Muscle of arm (tissue), 12 donors: Measurements from ENCODE around the gene ERBB4. TPM values are rescaled to one million over a fixed set of nuclear protein-coding genes. Genes with fewer than 3 reads are reported as not detected.
"Not testable (repeated sequence)": the region's sequence is repeated elsewhere in the genome, so short reads cannot be mapped to it uniquely, and the experiment has no call there.

Experiments used
- DNase-seq: peaks from one replicate; pipeline ENCODE4 v3.0.0-alpha.2; 2013
- polyA plus RNA-seq, 12 donors: library from polyadenylated mRNA; unstranded; fragments of 120-200 nt; gene quantifications; one replicate each; pipeline ENCODE4 v1.2.1, GENCODE V29; 2013; ENCODE audit not compliant: insufficient read length in 12 of 12

Gene ERBB4
- polyA plus RNA-seq, 12 donors = 3.1 to 16.0 (median 10.8) TPM; not detected in 1

- DNase-seq = no peak
These were observed 462.1 kb downstream of the ERBB4 start for GRCh38 chr2:212076456-212076855.

GRCh38 chr2:212073360-212073759 is 465.2 kb downstream of the ERBB4 start:
- DNase-seq = no peak

GRCh38 chr2:212066546-212066945 is 472.1 kb downstream of the ERBB4 start:
- DNase-seq = no peak

DNA sequence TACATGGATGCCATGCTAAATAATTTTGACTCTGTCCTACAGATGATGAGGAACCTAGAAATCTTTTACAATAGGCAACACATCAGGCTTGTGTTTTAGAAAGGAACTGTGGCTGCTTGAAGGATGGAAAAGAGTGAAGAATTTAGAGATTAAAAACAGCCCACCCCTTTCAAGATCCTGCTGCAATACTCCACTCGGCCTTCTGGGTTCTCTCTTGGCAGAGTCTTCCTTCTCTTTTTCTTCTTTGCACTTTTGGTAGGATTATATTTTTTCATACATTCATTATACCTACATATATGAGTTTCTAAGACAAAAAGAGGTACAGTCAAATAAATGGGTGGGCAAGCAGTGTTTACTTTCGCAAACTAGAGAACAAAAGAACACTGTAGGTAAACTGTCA is 474.3 kb downstream of the ERBB4 start:
- no peak for DNase-seq

GRCh38 chr2:212052412-212053159 is 486.0 kb downstream of the ERBB4 start:
- DNase-seq = no peak

GRCh38 chr2:212050871-212051270 is 487.7 kb downstream of the ERBB4 start:
- no peak for DNase-seq

DNA sequence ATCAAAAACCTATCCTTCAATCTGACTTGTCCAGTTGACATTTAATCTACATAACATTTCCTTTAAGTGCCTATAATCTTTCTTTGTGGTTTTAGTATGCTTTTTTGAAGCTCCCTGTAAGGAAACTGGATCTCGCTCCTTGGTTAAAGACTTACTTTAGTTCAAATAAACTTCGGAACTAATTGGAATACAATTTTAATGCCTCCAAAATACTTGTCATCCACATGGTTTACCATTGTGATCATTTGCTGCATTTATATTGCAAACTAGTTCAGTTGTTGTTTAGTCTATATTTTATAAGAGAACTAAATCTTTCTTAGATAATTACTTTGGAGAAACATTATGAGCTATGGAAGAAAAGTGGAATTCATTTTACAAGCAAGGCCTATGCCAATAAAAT is 496.0 kb downstream of the ERBB4 start:
- DNase-seq = no peak

DNA sequence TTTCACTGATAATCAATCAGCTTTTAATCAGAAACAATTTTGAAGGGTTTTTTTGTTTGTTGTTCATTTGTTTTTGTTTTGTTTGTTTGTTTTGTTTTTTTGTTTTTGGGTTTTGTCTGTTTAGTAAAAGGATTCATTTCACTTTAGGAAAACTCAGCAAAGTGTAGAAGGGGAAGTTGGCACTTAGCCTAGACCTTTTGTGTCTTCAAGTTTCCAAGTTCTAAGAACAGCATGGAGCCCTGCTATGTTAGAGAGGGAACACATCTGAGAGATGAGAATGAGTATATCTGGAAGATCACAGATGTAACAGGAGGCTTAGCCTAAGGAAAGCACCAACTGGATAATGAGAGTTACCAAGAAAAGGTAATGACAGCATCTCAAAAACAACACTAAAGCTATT is 501.5 kb downstream of the ERBB4 start:
- DNase-seq = no peak

GRCh38 chr2:212034841-212035585 is 503.6 kb downstream of the ERBB4 start:
- DNase-seq = no peak

DNA sequence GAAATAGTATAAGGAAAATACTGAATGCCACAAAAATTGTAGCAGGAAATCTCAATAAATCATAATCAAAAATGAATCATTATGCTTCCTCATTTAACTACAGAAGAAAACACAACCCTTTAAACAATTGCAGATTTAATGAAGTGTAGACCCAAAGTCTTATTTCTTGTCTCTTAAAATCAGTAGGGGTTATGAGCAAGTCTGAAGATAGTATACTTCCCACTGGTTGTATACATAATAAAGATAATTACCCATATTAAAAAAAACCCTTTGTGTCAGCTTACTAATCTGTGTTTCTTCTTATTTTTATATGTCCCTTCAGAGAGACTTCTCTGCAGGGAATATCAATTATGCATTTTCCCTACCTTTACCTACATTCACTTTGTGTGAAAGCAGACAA is 504.7 kb downstream of the ERBB4 start:
- DNase-seq = no peak

- DNase-seq = no peak
These were observed 505.9 kb downstream of the ERBB4 start for GRCh38 chr2:212032536-212033219.

- no peak for DNase-seq
These were observed 506.6 kb downstream of the ERBB4 start for GRCh38 chr2:212032032-212032431.

GRCh38 chr2:212030709-212031108 is 507.9 kb downstream of the ERBB4 start:
- no peak for DNase-seq

- no peak for DNase-seq
These were observed 509.7 kb downstream of the ERBB4 start for GRCh38 chr2:212028798-212029394.

DNA sequence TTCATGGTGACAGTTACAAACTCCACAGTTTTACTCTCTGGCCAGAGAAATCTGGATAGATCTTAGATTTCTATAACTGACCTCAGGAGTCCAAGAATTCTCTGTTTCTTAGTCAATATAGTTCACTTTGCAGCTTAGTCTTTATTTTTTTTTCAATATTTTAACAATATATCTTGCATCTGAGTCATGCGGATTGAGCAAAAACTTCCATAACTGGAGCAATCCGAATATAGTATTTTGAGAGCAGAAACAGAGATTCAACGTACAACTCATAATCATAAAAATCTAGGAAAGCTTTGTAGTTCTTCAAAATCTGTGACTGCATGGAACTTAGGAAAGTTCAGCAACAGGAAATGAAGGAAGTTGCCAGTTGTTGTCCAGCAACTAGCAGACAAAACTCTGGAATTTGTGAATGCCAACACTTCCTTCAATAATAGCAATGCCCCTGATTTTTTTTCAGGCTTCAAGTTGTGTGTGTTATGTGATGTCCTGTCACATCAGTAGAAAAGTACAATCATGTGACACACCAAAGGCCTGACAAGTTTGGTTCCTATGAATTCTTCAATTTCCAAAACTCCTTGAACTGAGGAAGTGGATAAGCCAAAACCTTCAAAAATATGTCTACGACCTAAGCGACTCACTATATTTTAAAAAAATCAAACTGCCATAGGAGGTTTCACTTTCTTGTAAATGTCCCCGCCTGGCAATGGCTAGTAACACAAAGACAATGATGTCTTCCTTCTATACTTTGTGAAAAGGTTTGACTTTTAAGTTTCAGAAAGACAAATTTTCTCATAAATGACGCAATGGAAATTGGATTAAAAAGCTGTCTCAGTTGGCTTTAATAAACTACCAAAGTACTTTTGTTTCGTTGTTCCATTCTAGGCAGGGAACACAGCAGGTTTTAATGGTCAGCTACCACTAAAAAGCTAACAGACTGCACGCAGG is 510.6 kb downstream of the ERBB4 start:
- DNase-seq = no peak

DNA sequence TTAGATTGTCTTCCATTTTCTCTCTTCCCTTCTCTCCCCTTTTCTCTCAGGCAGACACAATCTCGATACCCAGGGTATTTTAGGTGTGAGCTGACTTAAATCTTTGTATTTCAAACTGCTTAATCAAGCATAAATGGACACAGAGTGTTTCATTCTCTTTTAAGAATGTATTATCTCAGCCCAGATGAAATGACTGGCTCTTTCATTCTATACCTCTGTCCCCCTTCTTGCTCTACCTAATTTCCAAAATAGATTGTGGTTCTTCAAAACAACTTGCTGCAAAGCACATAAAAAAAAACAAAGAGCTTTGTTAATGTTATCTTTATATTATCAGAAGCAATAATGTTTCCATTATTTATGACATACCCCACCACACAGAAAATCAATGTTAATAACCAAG is 514.6 kb downstream of the ERBB4 start:
- DNase-seq = no peak

DNA sequence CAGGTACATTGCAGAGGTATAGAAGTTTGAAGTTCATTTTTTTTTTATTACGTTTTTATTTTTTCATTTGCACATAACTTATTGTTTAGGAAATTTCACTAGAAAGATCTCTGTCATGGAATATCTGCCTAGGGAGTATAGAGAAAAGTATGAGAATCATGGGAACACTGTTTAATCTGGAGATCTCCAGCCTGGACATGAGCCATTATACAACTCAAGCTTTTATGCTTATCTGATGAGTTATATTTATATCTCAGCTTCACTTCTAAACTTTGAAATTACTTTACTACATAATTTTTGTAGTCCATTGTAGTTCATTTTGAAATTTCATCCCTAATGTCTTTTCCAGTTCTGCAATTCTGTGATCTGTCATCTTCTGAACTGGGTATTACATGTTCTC is 515.6 kb downstream of the ERBB4 start:
- DNase-seq = no peak

DNA sequence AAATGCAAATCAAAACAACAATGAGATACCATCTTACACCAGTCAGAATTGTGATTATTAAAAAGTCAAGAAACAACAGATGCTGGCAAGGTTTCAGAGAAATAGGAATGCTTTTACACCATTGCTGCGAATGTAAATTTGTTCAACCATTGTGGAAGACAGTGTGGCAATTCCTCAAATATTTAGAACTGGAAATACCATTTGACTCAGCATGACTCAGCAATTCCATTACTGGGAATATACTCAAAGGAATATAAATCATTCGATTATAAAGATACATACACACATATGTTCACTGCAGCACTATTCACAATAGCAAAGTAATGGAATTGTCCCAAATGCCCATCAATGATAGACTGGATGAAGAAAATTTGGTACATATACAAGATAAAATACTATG is 516.7 kb downstream of the ERBB4 start:
- DNase-seq = no peak

- DNase-seq = no peak
These were observed 523.0 kb downstream of the ERBB4 start for GRCh38 chr2:212015588-212015987.

DNA sequence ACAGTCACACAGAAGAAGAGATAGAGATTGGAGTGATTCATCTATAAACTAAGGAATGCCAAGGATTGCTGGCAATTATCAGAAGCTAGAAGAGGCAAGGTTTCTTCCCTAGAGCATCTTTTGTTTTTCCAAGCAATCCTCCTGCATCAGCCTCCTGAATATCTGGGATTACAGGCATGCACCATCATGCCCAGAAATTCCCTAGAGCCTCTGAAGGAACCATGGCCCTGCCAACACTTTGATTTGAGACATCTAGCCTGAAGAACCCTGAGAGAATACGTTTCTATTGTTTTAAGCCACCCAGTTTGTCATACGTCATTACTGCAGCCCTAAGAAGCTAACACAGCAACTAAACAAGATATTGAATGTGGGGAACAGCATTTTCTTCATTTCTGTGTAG is 525.0 kb downstream of the ERBB4 start:
- DNase-seq = no peak

GRCh38 chr2:212010305-212010704 is 528.3 kb downstream of the ERBB4 start:
- not testable (repeated sequence) for DNase-seq
